Endothelial cell of umbilical vein (primary cell): ENCODE results near the gene AUTS2. TPM values are rescaled to one million over a fixed set of nuclear protein-coding genes. Genes with fewer than 3 reads are reported as not detected.

Experiments used
- BruUV-seq: library from RNA; stranded (reverse); fragments of 400-500 nt; replicated peaks from 2 replicates; lab custom pipeline; 2021; lab: Mats Ljungman, UMichigan
- CTCF ChIA-PET: fragments of 300-600, 350-600 bp; sonication (Branson Sonifier 250); formaldehyde crosslinking; loops from one replicate; lab custom pipeline; 2021; ENCODE audit warnings: antibody characterized with exemption, inconsistent platforms; lab: Charles Lee
- POLR2A ChIA-PET: fragments of 300-600, 350-600 bp; sonication (Branson Sonifier 250); formaldehyde crosslinking; loops from one replicate; lab custom pipeline; 2021; ENCODE audit warnings: antibody characterized with exemption, inconsistent platforms; lab: Charles Lee
- DNase-seq: peaks from one replicate; pipeline ENCODE4 v3.0.0-alpha.2; 2011; ENCODE audit warnings: low read depth, low spot score
- FAIRE-seq: peaks from 2 replicates; lab custom pipeline; 2011; peaks lifted over from hg19 to GRCh38; lab: Jason Lieb, UNC
- H2AFZ ChIP-seq: 2 replicates; pipeline ENCODE4 v1.6.0; 2012; ENCODE audit warnings: low read depth, low read length, control low read depth, inconsistent platforms
- H3K27ac ChIP-seq: 2 replicates; pipeline ENCODE4 v1.5.1; 2011; ENCODE audit warnings: low read depth, mild to moderate bottlenecking, control low read depth, low read length, moderate library complexity; ENCODE audit not compliant: insufficient read depth
- H3K27me3 ChIP-seq, 2 experiments: 2 replicates each; pipeline versions ENCODE4 v1.6.0 to v1.6.1; 2011; ENCODE audit warnings: low read length in 2 of 2, mixed read lengths in 1 of 2; ENCODE audit not compliant: control insufficient read depth in 2 of 2, insufficient read depth in 2 of 2
- H3K36me3 ChIP-seq, 2 experiments: 2 replicates in 1 of 2; 3 replicates in 1 of 2; pipeline ENCODE4 v1.5.1; 2011; ENCODE audit warnings: low read length in 2 of 2, mild to moderate bottlenecking in 1 of 2, moderate library complexity in 1 of 2; ENCODE audit not compliant: control insufficient read depth in 2 of 2, insufficient read depth in 2 of 2; ENCODE audit errors: extremely low read depth in 1 of 2
- H3K4me1 ChIP-seq: 3 replicates; pipeline ENCODE4 v1.5.1; 2011; ENCODE audit warnings: mild to moderate bottlenecking, low read length; ENCODE audit not compliant: control insufficient read depth, insufficient read depth; ENCODE audit errors: extremely low read depth
- H3K4me2 ChIP-seq: 2 replicates; pipeline ENCODE4 v1.6.1; 2011; ENCODE audit warnings: low read length, control low read depth, mixed read lengths; ENCODE audit not compliant: insufficient read depth
- H3K4me3 ChIP-seq, 3 experiments: fragments of 200-600 bp in 1 of 3; sonication (generic), shearing (Covaris generic) in 1 of 3; replicated peaks in 1 of 3; 2 replicates each; pipeline ENCODE4 v1.5.1; 2011 to 2016; ENCODE audit warnings: control low read depth in 3 of 3, low read length in 3 of 3, mild to moderate bottlenecking in 2 of 3, inconsistent platforms in 1 of 3, low read depth in 1 of 3, moderate library complexity in 1 of 3; ENCODE audit not compliant: insufficient read depth in 1 of 3
- H3K79me2 ChIP-seq: 2 replicates; pipeline ENCODE4 v1.6.0; 2012; ENCODE audit warnings: low read length, inconsistent platforms; ENCODE audit not compliant: control insufficient read depth, insufficient read depth
- H3K9ac ChIP-seq: replicated peaks from 2 replicates; pipeline ENCODE3; 2011; ENCODE audit warnings: low read length, control low read depth; ENCODE audit not compliant: insufficient read depth; ENCODE audit errors: extremely low read depth
- H3K9me1 ChIP-seq: replicated peaks from 3 replicates; pipeline ENCODE4 v1.6.0; 2011; ENCODE audit warnings: mild to moderate bottlenecking, low read length; ENCODE audit not compliant: control insufficient read depth, insufficient read depth; ENCODE audit errors: extremely low read depth
- H3K9me3 ChIP-seq: replicated peaks from 2 replicates; pipeline ENCODE4 v1.5.1; 2012; ENCODE audit warnings: low read length, inconsistent platforms; ENCODE audit not compliant: control insufficient read depth, insufficient read depth
- H4K20me1 ChIP-seq: replicated peaks from 2 replicates; pipeline ENCODE3; 2011; ENCODE audit warnings: mild to moderate bottlenecking, low read length; ENCODE audit not compliant: control insufficient read depth, insufficient read depth; ENCODE audit errors: extremely low read depth
- EZH2 ChIP-seq: IDR thresholded peaks from 2 replicates; pipeline ENCODE4 v1.6.1; 2012; ENCODE audit warnings: borderline replicate concordance, low read depth, mild to moderate bottlenecking, moderate library complexity, low read length, inconsistent platforms; ENCODE audit not compliant: severe bottlenecking
- GATA2 ChIP-seq: IDR thresholded peaks from 2 replicates; pipeline ENCODE4 v1.7.0; 2011; ENCODE audit warnings: low read depth, mild to moderate bottlenecking, moderate library complexity, mixed read lengths, low read length; ENCODE audit not compliant: insufficient read length, insufficient read depth
- MYC ChIP-seq: IDR thresholded peaks from one replicate; pipeline ENCODE4 v1.6.1; 2011; ENCODE audit warnings: mild to moderate bottlenecking, low read depth, low read length
- POLR2A ChIP-seq: IDR thresholded peaks from 2 replicates; pipeline ENCODE4 v1.6.1; 2012; ENCODE audit warnings: low read depth, mild to moderate bottlenecking, control low read depth, low read length
- POLR2AphosphoS5 ChIP-seq: IDR thresholded peaks from 2 replicates; pipeline ENCODE4 v1.6.1; 2012; ENCODE audit warnings: low read depth, mild to moderate bottlenecking, control low read depth, low read length, moderate library complexity; ENCODE audit not compliant: insufficient read depth
- dilution Hi-C: fragments of 300-500 bp; cut with MboI; formaldehyde crosslinking; loops from one replicate; pipeline ENCODE4 v1.15.0; 2019; ENCODE audit warnings: low sequenced_read_pairs; ENCODE audit not compliant: extremely low pct_ligation_motif_present
- intact Hi-C: fragments of 100-400 bp; cut with micrococcal nuclease; formaldehyde crosslinking; loops from one replicate; pipeline ENCODE4 v1.10.0; 2022
- polyA plus RNA-seq, 4 experiments: library from polyadenylated mRNA; depleted of rRNA in 3 of 4; stranded (reverse) in 3 of 4; unstranded in 1 of 4; fragments of >200 nt; gene quantifications; 2 replicates each; pipeline versions ENCODE4 v1.2.1 to v1.2.3, GENCODE V29; 2011 to 2012; ENCODE audit warnings: missing spikeins in 1 of 4
- total RNA-seq: library from RNA; stranded (reverse); gene quantifications from 2 replicates; pipeline ENCODE4 v1.2.3, GENCODE V29; 2021
- TF ChIP-seq, protein P1 (sequence below), 2 donors: IDR thresholded peaks; 1 replicate in 1 of 2; 2 replicates in 1 of 2; pipeline ENCODE4 v1.5.1; 2011; ENCODE audit warnings: low read length in 2 of 2, mild to moderate bottlenecking in 2 of 2, moderate library complexity in 2 of 2, control low read depth in 1 of 2, inconsistent platforms in 1 of 2, low read depth in 1 of 2; ENCODE audit not compliant: insufficient read depth in 1 of 2; ENCODE audit errors: extremely low read depth in 1 of 2
- TF ChIP-seq, protein P2 (sequence below): IDR thresholded peaks from 2 replicates; pipeline ENCODE4 v1.6.1; 2011; ENCODE audit not compliant: insufficient read depth, insufficient read length

The AUTS2 gene
- total and polyA plus RNA-seq, 2 donors (not counting 3 experiments of a cell fraction or from before 2014, with no cell fraction given) = 0.59 to 8.0 TPM

DNA sequence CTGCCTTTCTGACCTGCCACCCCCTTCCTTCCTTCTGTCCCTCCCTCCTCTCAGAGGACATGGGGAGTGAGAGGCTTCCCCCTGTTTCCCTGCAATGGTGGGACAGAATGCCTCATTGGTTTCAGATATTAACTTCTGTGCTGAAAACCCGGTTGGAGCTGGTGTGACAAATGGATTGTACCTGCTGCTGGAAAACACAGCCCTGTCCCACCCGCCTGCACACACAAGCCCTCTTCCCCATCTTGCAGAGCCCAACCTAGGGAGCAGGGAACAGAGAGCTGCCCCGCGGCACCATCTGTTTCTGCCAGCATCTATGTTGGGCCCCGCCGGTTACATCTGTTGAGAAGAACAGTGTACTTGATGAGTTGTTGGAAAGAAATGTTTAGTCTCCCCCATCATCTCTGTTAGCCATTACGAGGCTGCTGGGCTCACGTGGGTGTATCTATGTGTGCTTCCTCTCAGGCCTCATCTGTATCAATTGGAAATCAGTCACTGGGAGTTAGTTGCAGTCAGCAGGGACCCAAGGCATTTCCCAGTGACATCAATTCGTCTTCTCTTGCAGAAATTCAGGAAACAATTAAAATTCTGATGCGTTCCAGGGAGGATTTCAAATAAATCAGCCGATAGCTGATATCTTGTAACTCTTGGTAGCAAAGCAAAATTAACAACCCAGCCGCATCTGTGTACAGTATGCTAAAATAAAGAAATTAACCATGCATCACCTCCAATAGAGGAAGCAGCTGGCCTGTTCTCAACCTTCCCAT lies 808.1 kb downstream of the AUTS2 start:
- FAIRE-seq (no peak), DNase-seq (no peak)
- ChIA-PET CTCF (no interaction called here), POLR2A (no interaction called here)
- Histone ChIP-seq H3K79me2 (no peaks in the 10 kb centered on the region), H3K27ac (no peak overlapping the region), H3K36me3 (no peaks in the 10 kb centered on the region), H3K9me1 (no peaks in the 10 kb centered on the region), H3K27me3 (no peaks in the 10 kb centered on the region), H3K9ac (no peak overlapping the region), H3K4me3 (no peak overlapping the region), H2AFZ (no peak overlapping the region), H3K9me3 (no peaks in the 10 kb centered on the region), H3K4me2 (no peak overlapping the region), H4K20me1 (no peaks in the 10 kb centered on the region), H3K4me1 (no peaks in the 10 kb centered on the region)
- no TSS peak for BruUV-seq
- intact Hi-C loops (no loop called here), dilution Hi-C loops (no loop called here)
- no peak for TF ChIP-seq MYC
- TF ChIP-seq, protein P1, sequence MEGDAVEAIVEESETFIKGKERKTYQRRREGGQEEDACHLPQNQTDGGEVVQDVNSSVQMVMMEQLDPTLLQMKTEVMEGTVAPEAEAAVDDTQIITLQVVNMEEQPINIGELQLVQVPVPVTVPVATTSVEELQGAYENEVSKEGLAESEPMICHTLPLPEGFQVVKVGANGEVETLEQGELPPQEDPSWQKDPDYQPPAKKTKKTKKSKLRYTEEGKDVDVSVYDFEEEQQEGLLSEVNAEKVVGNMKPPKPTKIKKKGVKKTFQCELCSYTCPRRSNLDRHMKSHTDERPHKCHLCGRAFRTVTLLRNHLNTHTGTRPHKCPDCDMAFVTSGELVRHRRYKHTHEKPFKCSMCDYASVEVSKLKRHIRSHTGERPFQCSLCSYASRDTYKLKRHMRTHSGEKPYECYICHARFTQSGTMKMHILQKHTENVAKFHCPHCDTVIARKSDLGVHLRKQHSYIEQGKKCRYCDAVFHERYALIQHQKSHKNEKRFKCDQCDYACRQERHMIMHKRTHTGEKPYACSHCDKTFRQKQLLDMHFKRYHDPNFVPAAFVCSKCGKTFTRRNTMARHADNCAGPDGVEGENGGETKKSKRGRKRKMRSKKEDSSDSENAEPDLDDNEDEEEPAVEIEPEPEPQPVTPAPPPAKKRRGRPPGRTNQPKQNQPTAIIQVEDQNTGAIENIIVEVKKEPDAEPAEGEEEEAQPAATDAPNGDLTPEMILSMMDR (IDR thresholded peaks at IDR 0.05; ENCODE audit: extremely low read depth in 1 of 2, insufficient read depth in 1 of 2, low read depth in 1 of 2, low read length in 2 of 2) = no peak
- no peak for TF ChIP-seq POLR2AphosphoS5
- TF ChIP-seq, protein P2, sequence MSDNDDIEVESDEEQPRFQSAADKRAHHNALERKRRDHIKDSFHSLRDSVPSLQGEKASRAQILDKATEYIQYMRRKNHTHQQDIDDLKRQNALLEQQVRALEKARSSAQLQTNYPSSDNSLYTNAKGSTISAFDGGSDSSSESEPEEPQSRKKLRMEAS = no peak
- TF ChIP-seq GATA2 = no peak
- no peak for TF ChIP-seq POLR2A
- TF ChIP-seq EZH2 = no peak
